ENCODE measurements around the gene LGALS12. TPM values are rescaled to one million over a fixed set of nuclear protein-coding genes. Genes with fewer than 3 reads are reported as not detected.

Gene LGALS12
- total and polyA plus RNA-seq, 7 experiments from 2014 or later = 1.3 TPM; not detected in 6

- Histone ChIP-seq H3K27ac (ENCODE audit: low read depth, low read length) (no peak overlapping the region), H3K4me3 (ENCODE audit: low read length) (no peak overlapping the region), H3K36me3 (ENCODE audit: control insufficient read depth in 2 of 3, insufficient read depth in 3 of 3, low read length in 3 of 3) (no peaks in the 10 kb centered on the region), H3K27me3 (ENCODE audit: control insufficient read depth in 2 of 2, insufficient read depth in 2 of 2, low read length in 2 of 2) (no peaks in the 10 kb centered on the region), H3K4me1 (ENCODE audit: control insufficient read depth in 2 of 2, insufficient read depth in 2 of 2, low read length in 2 of 2) (no peaks in the 10 kb centered on the region), H3K9me3 (ENCODE audit: control insufficient read depth in 2 of 3, low read length in 3 of 3) (peaks cover 0 to 9% (median 0%) of the 10 kb centered on the region in 3 experiments)
- peaks cover 0 to 43% (median 6%) of the 10 kb centered on the region in 5 donors for H3K27me3 Mint-ChIP-seq
- intact Hi-C loops (cut with micrococcal nuclease) = loop anchor here (1.0 to 10.0 kb wide), 9 partner anchors 52 to 444 kb away; partner anchors contain the start of gene PLAAT4 (in 1 of the 2)
- ChIA-PET POLR2A (interaction anchor here (0.8 to 1.3 kb wide), 5 partner anchors 13 to 244 kb away, joined by 3 to 9 read pairs (median 3); partner anchors contain the start of gene PLAAT4), CTCF (interaction anchor here (0.7 to 4.6 kb wide), 27 partner anchors 11 to 577 kb away, joined by 3 to 89 read pairs (median 4); partner anchors contain the start of genes ATL3 and PLAAT4)
- DNase-seq = peak; percentile 20 to 74 (median 65)
- ATAC-seq = peak; percentile 82
- no peak overlapping the region for H3K27ac Mint-ChIP-seq
- no peaks in the 10 kb centered on the region for H3K4me1 Mint-ChIP-seq
- peaks cover 4 to 21% (median 9%) of the 10 kb centered on the region in 11 donors for H3K9me3 Mint-ChIP-seq
- peaks cover 2 to 6% (median 4%) of the 10 kb centered on the region in 5 donors for H3K36me3 Mint-ChIP-seq
- H3K4me3 Mint-ChIP-seq = no peak overlapping the region
Observed at GRCh38 chr11:63478896-63479295, 27.0 kb upstream of the LGALS12 start.

- ChIA-PET POLR2A (interaction anchor here (0.9 to 1.7 kb wide), 3 partner anchors 57 to 251 kb away, joined by 3 to 8 read pairs (median 5); partner anchors contain the start of gene PLAAT4), CTCF (interaction anchor here (0.9 to 4.6 kb wide), 14 partner anchors 9 to 258 kb away, joined by 3 to 89 read pairs (median 4); partner anchors contain the start of genes ATL3 and PLAAT4)
- Histone ChIP-seq H3K27me3 (ENCODE audit: control insufficient read depth in 2 of 2, insufficient read depth in 2 of 2, low read length in 2 of 2) (no peaks in the 10 kb centered on the region), H3K4me1 (ENCODE audit: control insufficient read depth in 2 of 2, insufficient read depth in 2 of 2, low read length in 2 of 2) (no peaks in the 10 kb centered on the region), H3K4me3 (ENCODE audit: low read length) (no peak overlapping the region), H3K27ac (ENCODE audit: low read depth, low read length) (no peak overlapping the region), H3K36me3 (ENCODE audit: control insufficient read depth in 2 of 3, insufficient read depth in 3 of 3, low read length in 3 of 3) (no peaks in the 10 kb centered on the region), H3K9me3 (ENCODE audit: control insufficient read depth in 2 of 3, low read length in 3 of 3) (peaks cover 0 to 9% (median 0%) of the 10 kb centered on the region in 3 experiments)
- H3K27ac Mint-ChIP-seq = no peak overlapping the region
- H3K4me3 Mint-ChIP-seq = no peak overlapping the region
- intact Hi-C loops (cut with micrococcal nuclease) = no loop called here
- no peak for ATAC-seq
- peaks cover 4 to 10% (median 5%) of the 10 kb centered on the region in 5 donors for H3K36me3 Mint-ChIP-seq
- peaks cover 0 to 49% (median 6%) of the 10 kb centered on the region in 5 donors for H3K27me3 Mint-ChIP-seq
- no peak for DNase-seq
- peaks cover 11 to 32% (median 13%) of the 10 kb centered on the region in 11 donors for H3K9me3 Mint-ChIP-seq
- no peaks in the 10 kb centered on the region for H3K4me1 Mint-ChIP-seq
Observed at GRCh38 chr11:63480039-63480438, 25.8 kb upstream of the LGALS12 start.

GRCh38 chr11:63485777-63486176 is 20.1 kb upstream of the LGALS12 start:
- Mint-ChIP-seq H3K4me1 (peaks cover 0 to 4% (median 0%) of the 10 kb centered on the region in 7 donors), H3K27ac (no peak overlapping the region), H3K36me3 (peaks cover 0 to 16% (median 5%) of the 10 kb centered on the region in 5 donors), H3K27me3 (peaks cover 0 to 75% (median 6%) of the 10 kb centered on the region in 5 donors), H3K9me3 (peaks cover 9 to 33% (median 19%) of the 10 kb centered on the region in 11 donors), H3K4me3 (no peak overlapping the region)
- Histone ChIP-seq H3K27ac (ENCODE audit: low read depth, low read length) (no peak overlapping the region), H3K4me3 (ENCODE audit: low read length) (no peak overlapping the region), H3K9me3 (ENCODE audit: control insufficient read depth in 2 of 3, low read length in 3 of 3) (no peaks in the 10 kb centered on the region), H3K36me3 (ENCODE audit: control insufficient read depth in 2 of 3, insufficient read depth in 3 of 3, low read length in 3 of 3) (no peaks in the 10 kb centered on the region), H3K4me1 (ENCODE audit: control insufficient read depth in 2 of 2, insufficient read depth in 2 of 2, low read length in 2 of 2) (no peaks in the 10 kb centered on the region), H3K27me3 (ENCODE audit: control insufficient read depth in 2 of 2, insufficient read depth in 2 of 2, low read length in 2 of 2) (no peaks in the 10 kb centered on the region)
- ChIA-PET CTCF (interaction anchor here (0.8 to 1.5 kb wide), 2 partner anchors 36 to 150 kb away, joined by 3 to 4 read pairs; no protein-coding TSS in a partner anchor), POLR2A (no interaction called here)
- DNase-seq (no peak), ATAC-seq (no peak)
- intact Hi-C loops (cut with micrococcal nuclease) = no loop called here

- H3K27ac Mint-ChIP-seq = no peak overlapping the region
- Histone ChIP-seq H3K27me3 (ENCODE audit: control insufficient read depth in 2 of 2, insufficient read depth in 2 of 2, low read length in 2 of 2) (no peaks in the 10 kb centered on the region), H3K27ac (ENCODE audit: low read depth, low read length) (no peak overlapping the region), H3K4me1 (ENCODE audit: control insufficient read depth in 2 of 2, insufficient read depth in 2 of 2, low read length in 2 of 2) (no peaks in the 10 kb centered on the region), H3K4me3 (ENCODE audit: low read length) (no peak overlapping the region), H3K36me3 (ENCODE audit: control insufficient read depth in 2 of 3, insufficient read depth in 3 of 3, low read length in 3 of 3) (no peaks in the 10 kb centered on the region), H3K9me3 (ENCODE audit: control insufficient read depth in 2 of 3, low read length in 3 of 3) (no peaks in the 10 kb centered on the region)
- peaks cover 2 to 13% (median 3%) of the 10 kb centered on the region in 5 donors for H3K36me3 Mint-ChIP-seq
- H3K27me3 Mint-ChIP-seq = peaks cover 12 to 83% (median 20%) of the 10 kb centered on the region in 5 donors
- H3K4me3 Mint-ChIP-seq = no peak overlapping the region
- peaks cover 6 to 32% (median 18%) of the 10 kb centered on the region in 11 donors for H3K9me3 Mint-ChIP-seq
- intact Hi-C loops (cut with micrococcal nuclease) = no loop called here
- ChIA-PET CTCF (interaction anchor here (0.6 to 1.3 kb wide), 4 partner anchors 9 to 147 kb away, joined by 3 read pairs; no protein-coding TSS in a partner anchor), POLR2A (interaction anchor here (1.3 kb wide), 1 partner anchor 63 kb away, joined by 5 read pairs; no protein-coding TSS in a partner anchor)
- DNase-seq (no peak), ATAC-seq (no peak)
- H3K4me1 Mint-ChIP-seq = peaks cover 8 to 19% (median 13%) of the 10 kb centered on the region in 7 donors
Observed at GRCh38 chr11:63488789-63489188, 17.1 kb upstream of the LGALS12 start.

GRCh38 chr11:63489879-63490278 is 16.0 kb upstream of the LGALS12 start:
- Histone ChIP-seq H3K4me1 (ENCODE audit: control insufficient read depth in 2 of 2, insufficient read depth in 2 of 2, low read length in 2 of 2) (no peaks in the 10 kb centered on the region), H3K9me3 (ENCODE audit: control insufficient read depth in 2 of 3, low read length in 3 of 3) (no peaks in the 10 kb centered on the region), H3K27ac (ENCODE audit: low read depth, low read length) (no peak overlapping the region), H3K36me3 (ENCODE audit: control insufficient read depth in 2 of 3, insufficient read depth in 3 of 3, low read length in 3 of 3) (no peaks in the 10 kb centered on the region), H3K27me3 (ENCODE audit: control insufficient read depth in 2 of 2, insufficient read depth in 2 of 2, low read length in 2 of 2) (no peaks in the 10 kb centered on the region), H3K4me3 (ENCODE audit: low read length) (no peak overlapping the region)
- peaks cover 8 to 19% (median 13%) of the 10 kb centered on the region in 7 donors for H3K4me1 Mint-ChIP-seq
- ATAC-seq (no peak), DNase-seq (no peak)
- CTCF ChIA-PET = interaction anchor here (0.7 to 1.3 kb wide), 3 partner anchors 10 to 148 kb away, joined by 3 read pairs; no protein-coding TSS in a partner anchor
- intact Hi-C loops (cut with micrococcal nuclease) = no loop called here
- H3K27me3 Mint-ChIP-seq = peaks cover 19 to 81% (median 27%) of the 10 kb centered on the region in 5 donors
- H3K36me3 Mint-ChIP-seq = peaks cover 0 to 8% (median 3%) of the 10 kb centered on the region in 5 donors
- peaks cover under 1 to 22% (median 12%) of the 10 kb centered on the region in 11 donors for H3K9me3 Mint-ChIP-seq
- H3K27ac Mint-ChIP-seq = no peak overlapping the region
- POLR2A ChIA-PET = interaction anchor here (1.3 to 4.3 kb wide), 2 partner anchors 47 to 62 kb away, joined by 5 to 19 read pairs; partner anchors contain the start of gene PLAAT4
- peak overlapping the region in 6 of 10 donors; percentile 27 to 81 (median 49) for H3K4me3 Mint-ChIP-seq

- POLR2A ChIA-PET = interaction anchor here (4.3 kb wide), 1 partner anchor 46 kb away, joined by 19 read pairs; the partner anchor contains the start of gene PLAAT4
- Histone ChIP-seq H3K9me3 (ENCODE audit: control insufficient read depth in 2 of 3, low read length in 3 of 3) (no peaks in the 10 kb centered on the region), H3K4me1 (ENCODE audit: control insufficient read depth in 2 of 2, insufficient read depth in 2 of 2, low read length in 2 of 2) (no peaks in the 10 kb centered on the region), H3K27ac (ENCODE audit: low read depth, low read length) (no peak within 1 kb of the TSS), H3K36me3 (ENCODE audit: control insufficient read depth in 2 of 3, insufficient read depth in 3 of 3, low read length in 3 of 3) (no peaks in the 10 kb centered on the region), H3K27me3 (ENCODE audit: control insufficient read depth in 2 of 2, insufficient read depth in 2 of 2, low read length in 2 of 2) (no peaks in the 10 kb centered on the region), H3K4me3 (ENCODE audit: low read length) (peak within 1 kb of the TSS; percentile 41)
- H3K27me3 Mint-ChIP-seq = peaks cover 25 to 80% (median 25%) of the 10 kb centered on the region in 5 donors
- CTCF ChIA-PET = interaction anchor here (0.7 to 1.2 kb wide), 2 partner anchors 145 to 147 kb away, joined by 3 to 4 read pairs; no protein-coding TSS in a partner anchor
- peak within 1 kb of the TSS; percentile 77 to 88 (median 84) for H3K4me3 Mint-ChIP-seq
- H3K27ac Mint-ChIP-seq = peak within 1 kb of the TSS in 1 of 9 donors; percentile 64
- peaks cover 8 to 19% (median 13%) of the 10 kb centered on the region in 7 donors for H3K4me1 Mint-ChIP-seq
- H3K36me3 Mint-ChIP-seq = peaks cover 0 to 8% (median under 1%) of the 10 kb centered on the region in 5 donors
- intact Hi-C loops (cut with micrococcal nuclease) = no loop called here
- H3K9me3 Mint-ChIP-seq = peaks cover 0 to 13% (median 5%) of the 10 kb centered on the region in 11 donors
- DNase-seq (peak in 2 of 9 donors; percentile 8 to 15), ATAC-seq (peak; percentile 73)
Observed at GRCh38 chr11:63490551-63491239, 15.2 kb upstream of the LGALS12 start, which contains the start of gene PLAAT5. Gene PLAAT5 (minus strand): TSS chr11:63491167. CDS start chr11:63491034, 133 bp downstream.
